Umbilical cord (tissue), 2 donors: ENCODE results near the gene MAP3K19. TPM values are rescaled to one million over a fixed set of nuclear protein-coding genes. Genes with fewer than 3 reads are reported as not detected.
"Not testable (repeated sequence)": the region's sequence is repeated elsewhere in the genome, so short reads cannot be mapped to it uniquely, and the experiment has no call there.

Experiments used
- DNase-seq: peaks from one replicate; pipeline ENCODE4 v3.0.0-alpha.2; 2015; ENCODE audit warnings: low spot score
- total RNA-seq: library from RNA; depleted of rRNA; stranded (reverse); fragments of >200 nt; gene quantifications from one replicate; pipeline ENCODE4 v1.2.3, GENCODE V29; 2014; ENCODE audit warnings: low replicate concordance; ENCODE audit not compliant: insufficient read depth

MAP3K19 gene
- total RNA-seq, 1 donor from 2014 or later = 5.3 TPM

GRCh38 chr2:135050684-135051083, 3.4 kb upstream of the MAP3K19 start:
- no peak for DNase-seq

DNA sequence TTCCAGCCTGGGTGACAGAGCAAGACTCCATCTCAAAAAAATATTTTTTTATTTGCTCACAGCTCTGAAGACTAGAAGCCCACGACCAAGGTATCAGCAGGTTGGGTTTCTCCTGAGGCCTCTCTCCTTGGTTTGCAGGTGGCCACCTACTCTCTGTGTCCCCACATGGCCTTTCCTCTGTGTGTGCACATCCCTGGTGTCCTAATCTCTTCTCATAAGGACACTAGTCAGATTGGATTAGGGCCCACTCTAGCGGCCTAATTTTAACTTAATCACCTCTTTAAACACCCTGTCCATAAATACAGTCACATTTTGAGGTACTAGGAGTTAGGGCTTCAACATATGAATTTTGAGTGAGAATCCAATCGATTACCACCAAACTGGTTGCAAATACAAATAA, 2.9 kb upstream of the MAP3K19 start:
- no peak for DNase-seq

DNA sequence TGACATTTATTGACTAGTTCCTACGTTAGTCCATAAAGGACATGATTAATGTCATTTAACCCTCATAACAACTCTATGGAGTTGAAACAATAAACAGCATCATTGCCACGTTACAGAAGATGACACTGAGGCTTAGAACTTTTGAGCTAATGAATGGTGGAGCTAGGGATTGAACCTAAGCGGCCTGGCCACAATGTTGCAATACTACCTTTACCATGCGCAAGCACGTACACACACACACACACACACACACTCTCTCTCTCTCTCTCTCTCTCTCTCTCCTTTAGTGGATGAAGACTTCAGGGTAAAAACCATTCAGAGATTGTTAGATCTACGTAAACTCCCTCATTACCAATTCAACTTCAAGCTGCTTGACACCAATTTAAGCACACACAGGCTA, 875 bp upstream of the MAP3K19 start:
- no peak for DNase-seq

DNA sequence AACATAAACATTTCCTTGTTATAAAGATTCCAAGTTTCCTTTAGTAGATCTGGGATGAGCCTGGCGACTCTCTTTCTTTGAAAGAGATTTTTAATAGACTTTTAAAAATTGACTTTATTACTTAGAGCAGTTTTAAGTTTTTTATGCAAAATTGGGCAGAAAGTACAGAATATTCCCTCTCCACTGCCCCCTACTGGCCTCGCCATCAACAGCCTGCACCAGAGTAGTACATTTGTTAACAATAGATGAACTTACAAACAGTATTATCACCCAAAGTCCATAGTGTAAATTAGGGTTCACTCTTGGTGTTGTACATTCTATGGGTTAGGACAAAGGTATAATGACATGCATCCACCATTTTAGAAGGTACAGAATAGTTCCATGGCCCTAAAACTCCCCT, 3.9 kb downstream of the MAP3K19 start:
- DNase-seq = no peak

- no peak for DNase-seq
Observed at GRCh38 chr2:135037831-135038230, 9.4 kb downstream of the MAP3K19 start.

DNA sequence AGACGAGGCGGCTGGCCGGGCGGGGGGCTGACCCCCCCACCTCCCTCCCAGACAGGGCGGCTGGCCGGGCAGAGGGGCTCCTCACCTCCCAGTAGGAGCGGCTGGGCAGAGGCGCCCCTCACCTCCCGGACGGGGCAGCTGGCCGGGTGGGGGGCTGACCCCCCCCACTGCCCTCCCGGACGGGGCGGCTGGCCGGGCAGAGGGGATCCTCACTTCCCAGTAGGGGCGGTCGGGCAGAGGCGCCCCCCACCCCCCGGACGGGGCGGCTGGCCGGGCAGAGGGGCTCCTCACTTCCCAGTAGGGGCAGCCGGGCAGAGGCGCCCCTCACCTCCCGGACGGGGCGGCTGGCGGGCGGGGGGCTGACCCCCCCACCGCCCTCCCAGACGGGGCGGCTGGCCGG, 14.0 kb downstream of the MAP3K19 start:
- not testable (repeated sequence) for DNase-seq

- DNase-seq = peak; percentile 36
Observed at GRCh38 chr2:135030826-135031225, 16.4 kb downstream of the MAP3K19 start.

GRCh38 chr2:135029481-135030134, 17.6 kb downstream of the MAP3K19 start:
- DNase-seq = no peak

DNA sequence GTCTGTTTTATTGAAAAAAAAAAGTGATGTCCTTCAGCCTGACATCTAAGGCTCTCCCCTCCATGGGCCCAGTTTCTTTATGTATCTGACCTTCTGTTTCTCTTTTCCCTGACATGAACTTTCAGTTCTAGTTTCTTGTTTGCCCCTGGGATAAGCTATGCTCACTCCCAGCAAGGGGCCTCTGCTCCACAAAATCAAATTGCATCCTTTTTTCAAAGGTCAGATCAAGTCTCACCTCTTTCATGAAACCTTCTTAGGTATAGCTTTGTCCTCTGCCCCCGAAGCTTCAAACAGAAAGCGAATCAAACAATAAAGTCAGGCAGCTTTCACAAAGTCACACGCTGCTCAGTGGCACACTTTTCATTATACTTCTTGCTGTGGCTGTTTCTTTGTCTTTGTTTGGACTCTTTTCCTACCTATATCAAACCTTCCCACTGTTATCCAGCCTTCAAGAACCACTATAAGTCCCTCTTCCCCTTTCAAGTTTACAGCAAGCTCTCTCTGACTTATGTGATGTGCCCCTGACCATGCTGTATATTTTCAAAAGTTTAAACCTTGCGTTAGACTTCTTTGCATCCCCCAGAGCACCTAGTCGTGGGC, 23.3 kb downstream of the MAP3K19 start:
- DNase-seq = no peak

DNA sequence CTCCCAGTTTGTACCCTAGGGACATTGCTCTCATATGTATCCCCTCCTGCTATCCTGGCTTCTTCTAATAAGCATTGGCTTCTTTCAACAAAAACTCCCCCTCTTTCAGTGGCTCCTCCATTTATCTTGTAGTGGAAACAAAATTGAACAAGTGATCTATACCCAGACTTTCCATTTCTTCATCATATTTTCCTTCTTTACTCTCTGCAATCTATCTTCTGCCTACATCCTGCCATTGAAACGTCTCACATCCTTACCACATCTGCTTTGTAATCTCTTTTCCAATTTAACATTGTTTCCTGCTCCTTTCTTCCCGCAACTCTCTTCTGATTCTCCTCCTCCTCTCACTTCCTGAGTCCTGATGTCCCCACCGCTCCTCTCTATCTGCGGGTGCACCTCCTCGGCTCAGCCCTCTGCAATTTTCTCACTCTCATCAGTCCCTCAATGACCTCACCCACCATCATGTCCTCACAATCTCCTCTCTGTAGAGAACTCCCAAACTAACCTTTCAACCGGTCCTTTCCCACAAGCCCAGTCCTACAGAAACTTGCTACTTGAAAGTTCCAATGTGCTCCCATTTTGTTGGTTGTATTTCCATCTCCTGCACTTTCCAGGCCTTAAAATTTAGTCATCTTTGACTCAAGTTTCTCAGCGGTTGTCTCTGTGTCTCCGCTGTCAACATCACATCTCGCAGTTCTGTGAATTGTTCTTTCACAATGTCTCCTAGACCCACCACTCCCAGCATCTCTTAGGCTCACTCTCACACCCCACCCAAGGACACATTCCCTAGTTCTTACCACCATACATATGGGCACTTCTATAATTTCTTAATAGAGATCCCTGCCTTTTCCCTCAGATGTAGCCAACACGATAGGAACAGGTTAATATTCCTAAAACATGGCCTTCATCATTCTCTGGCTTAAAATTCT, 24.0 kb downstream of the MAP3K19 start:
- DNase-seq = no peak

DNA sequence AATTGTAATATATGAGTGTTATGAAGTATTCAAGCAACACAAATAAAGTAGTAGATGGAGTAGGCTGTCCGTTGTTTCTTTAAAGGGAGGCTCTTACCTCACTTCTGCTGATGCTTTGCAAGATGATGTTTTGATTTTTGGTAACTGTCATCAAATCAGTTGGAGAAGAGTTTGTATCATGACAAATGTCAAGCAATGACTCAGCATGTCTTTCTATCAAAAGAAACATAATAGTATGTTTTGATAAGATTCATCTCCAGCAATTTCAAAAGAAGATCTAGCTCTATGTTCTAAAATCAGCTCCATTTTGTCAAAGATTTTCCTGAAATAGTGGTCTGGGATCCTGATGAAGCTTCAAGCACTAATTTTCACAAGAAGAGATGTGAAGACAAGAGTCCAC, 25.6 kb downstream of the MAP3K19 start:
- no peak for DNase-seq

DNA sequence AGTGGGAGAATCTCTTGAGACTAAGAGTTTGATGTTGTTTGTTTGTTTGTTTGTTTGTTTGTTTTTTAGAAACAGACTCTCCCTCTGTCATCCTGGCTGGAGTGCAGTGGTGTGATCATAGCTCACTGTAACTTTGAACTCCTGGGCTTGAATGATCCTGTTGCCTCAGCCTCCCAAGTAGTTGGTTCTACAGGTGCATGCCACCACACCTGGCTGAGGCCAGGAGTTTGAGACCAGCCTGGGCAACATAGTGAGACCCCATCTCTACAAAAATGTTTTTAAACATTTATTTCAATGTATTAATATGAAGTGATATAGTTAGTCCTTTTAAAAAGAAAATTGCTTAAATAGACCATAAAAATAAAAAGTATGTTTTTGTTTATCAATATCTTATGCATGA, 35.6 kb downstream of the MAP3K19 start:
- DNase-seq = no peak

DNA sequence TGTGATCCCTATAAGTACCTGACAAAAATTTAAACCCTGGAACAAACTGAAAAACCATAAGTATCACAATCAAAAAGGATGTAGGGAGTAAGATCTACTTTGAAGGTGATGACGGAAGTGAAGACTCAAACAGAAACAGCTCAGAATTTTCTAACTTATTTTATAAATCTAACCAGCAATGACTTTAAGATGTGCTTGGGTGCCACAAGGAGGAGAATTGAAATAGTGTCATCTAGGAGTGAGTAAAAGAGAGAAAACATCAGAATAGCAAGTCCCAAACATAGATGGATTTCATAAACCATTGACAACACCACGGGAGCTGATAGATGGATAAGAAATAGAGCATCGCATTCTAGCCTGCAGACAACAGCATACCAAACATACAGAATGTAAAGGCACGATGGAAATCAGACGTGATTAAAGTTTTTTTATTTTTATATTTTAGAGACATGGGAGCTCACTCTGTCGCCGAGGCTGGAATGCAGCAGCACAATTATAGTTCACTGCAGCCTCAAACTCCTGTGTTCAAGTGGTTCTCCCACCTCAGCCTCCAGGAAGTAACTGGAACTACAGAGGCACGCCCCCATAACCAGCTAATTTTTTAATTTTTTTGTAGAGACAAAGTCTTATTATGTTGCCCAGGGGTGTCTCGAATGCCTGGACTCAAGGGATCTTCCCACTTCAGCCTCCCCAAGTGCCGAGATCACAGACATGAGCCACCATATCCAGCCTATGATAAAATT, 36.9 kb downstream of the MAP3K19 start:
- DNase-seq = no peak

DNA sequence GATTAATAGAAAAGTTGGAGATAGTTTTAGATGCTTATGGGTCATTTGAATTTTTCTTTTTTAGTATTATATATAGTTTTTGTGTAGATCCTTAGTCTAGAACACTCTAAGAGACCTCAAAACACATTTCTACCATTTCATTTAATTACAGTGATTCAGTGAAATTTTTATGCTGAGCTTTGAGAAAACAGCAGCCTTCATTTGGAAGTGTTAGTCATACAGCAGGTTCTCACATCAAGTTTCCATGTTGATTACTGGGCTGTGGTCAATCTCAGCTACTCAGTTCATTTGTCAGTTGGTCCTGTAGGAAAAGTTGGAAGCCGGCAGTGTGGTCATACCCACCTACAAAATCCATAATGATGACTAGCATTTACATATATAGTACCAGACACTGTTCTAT, 37.9 kb downstream of the MAP3K19 start:
- DNase-seq = no peak

DNA sequence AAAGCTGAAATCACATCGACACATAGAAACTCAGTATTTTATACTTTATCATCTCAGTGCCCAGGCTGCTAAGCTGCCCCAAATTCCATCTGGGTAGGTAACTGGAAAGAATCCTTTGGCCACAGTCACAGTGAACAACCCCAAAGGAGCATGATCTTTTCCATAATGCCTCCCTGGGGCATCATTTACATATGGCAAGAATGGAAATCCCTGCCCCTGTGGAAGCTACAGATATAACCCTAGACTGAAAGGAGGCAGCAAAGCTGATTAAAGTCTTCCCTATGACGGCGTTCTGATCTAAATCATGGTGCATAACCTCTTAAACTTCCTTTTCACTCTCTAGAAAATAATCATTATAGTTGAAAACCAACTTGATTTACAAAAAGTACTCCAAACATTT, 41.5 kb downstream of the MAP3K19 start:
- no peak for DNase-seq

- DNase-seq = peak; percentile 74
Observed at GRCh38 chr2:135004005-135004746, 43.1 kb downstream of the MAP3K19 start.

GRCh38 chr2:135002836-135003235, 44.4 kb downstream of the MAP3K19 start:
- no peak for DNase-seq

GRCh38 chr2:134999521-134999920, 47.7 kb downstream of the MAP3K19 start:
- no peak for DNase-seq

GRCh38 chr2:134988994-134989605, 58.1 kb downstream of the MAP3K19 start:
- DNase-seq = peak; percentile 39

GRCh38 chr2:134985061-134985460, 62.2 kb downstream of the MAP3K19 start:
- no peak for DNase-seq

- DNase-seq = no peak
Observed at GRCh38 chr2:134982603-134983002, 64.6 kb downstream of the MAP3K19 start.
